SK-N-SH (cell line): ENCODE measurements around the gene AP2A1. TPM values are rescaled to one million over a fixed set of nuclear protein-coding genes. Genes with fewer than 3 reads are reported as not detected.
A peak's percentile ranks its signal among the peaks of the same experiment; 100 is the strongest.

Experiments
- CHD2 ChIP-seq: fragments of 150-350 bp; IDR thresholded peaks from 2 replicates; pipeline ENCODE4 v1.6.1; 2018; ENCODE audit warnings: low read length; ENCODE audit not compliant: partially characterized antibody
- CTCF ChIP-seq: fragments of 200-600 bp; sonication (generic); IDR thresholded peaks from 2 replicates; pipeline ENCODE4 v1.6.1; 2017; ENCODE audit warnings: antibody characterized with exemption, mild to moderate bottlenecking, moderate library complexity
- ELF1 ChIP-seq: IDR thresholded peaks from 2 replicates; pipeline ENCODE4 v1.4.0; 2012
- EZH2phosphoT487 ChIP-seq: fragments of 200-600 bp; sonication (generic); IDR thresholded peaks from 2 replicates; pipeline ENCODE4 v1.6.1; 2017; ENCODE audit warnings: low read depth, mixed run types, mild to moderate bottlenecking, antibody characterized with exemption, moderate library complexity, borderline replicate concordance
- FOSL2 ChIP-seq: IDR thresholded peaks from 2 replicates; pipeline ENCODE4 v1.4.0; 2012; ENCODE audit warnings: low read depth, mild to moderate bottlenecking, moderate library complexity, borderline replicate concordance
- FOXJ3 ChIP-seq: sonication (generic); formaldehyde crosslinking; IDR thresholded peaks from 2 replicates; pipeline ENCODE4 v1.5.1; 2020; ENCODE audit warnings: mild to moderate bottlenecking, missing genetic modification reagents
- FOXM1 ChIP-seq: IDR thresholded peaks from 2 replicates; pipeline ENCODE4 v1.4.0; 2012; ENCODE audit warnings: low read depth, mild to moderate bottlenecking
- GABPA ChIP-seq: IDR thresholded peaks from 2 replicates; pipeline ENCODE4 v1.4.0; 2012; ENCODE audit warnings: low read depth, mild to moderate bottlenecking
- GATA2 ChIP-seq: sonication (generic); formaldehyde crosslinking; IDR thresholded peaks from 2 replicates; pipeline ENCODE4 v1.5.0; 2020; ENCODE audit warnings: mild to moderate bottlenecking, missing genetic modification reagents
- IRF3 ChIP-seq: fragments of 150-350 bp; IDR thresholded peaks from 2 replicates; pipeline ENCODE4 v1.6.1; 2016; ENCODE audit warnings: mild to moderate bottlenecking, low read depth, low read length
- JUND ChIP-seq: IDR thresholded peaks from 2 replicates; pipeline ENCODE4 v1.4.0; 2012
- MAX ChIP-seq: IDR thresholded peaks from 2 replicates; pipeline ENCODE4 v1.4.0; 2012; ENCODE audit warnings: low read depth
- MXI1 ChIP-seq: IDR thresholded peaks from 2 replicates; pipeline ENCODE4 v1.6.1; 2012; ENCODE audit warnings: mild to moderate bottlenecking, low read depth, low read length, improper control_type of control experiment
- NFIC ChIP-seq: IDR thresholded peaks from 2 replicates; pipeline ENCODE4 v1.4.0; 2012; ENCODE audit warnings: borderline replicate concordance
- NRF1 ChIP-seq: IDR thresholded peaks from 2 replicates; pipeline ENCODE4 v1.6.1; 2012; ENCODE audit warnings: low read depth, mild to moderate bottlenecking, low read length
- POLR2AphosphoS5 ChIP-seq: IDR thresholded peaks from 2 replicates; pipeline ENCODE4 v1.6.1; 2012; ENCODE audit warnings: low read depth, low read length
- RAD21 ChIP-seq: IDR thresholded peaks from 2 replicates; pipeline ENCODE4 v1.6.1; 2012; ENCODE audit warnings: mild to moderate bottlenecking, low read length
- RCOR1 ChIP-seq: fragments of 150-350 bp; IDR thresholded peaks from 2 replicates; pipeline ENCODE4 v1.6.1; 2017; ENCODE audit warnings: antibody characterized with exemption, low read length
- RFX5 ChIP-seq: IDR thresholded peaks from 2 replicates; pipeline ENCODE4 v1.6.1; 2012; ENCODE audit warnings: mild to moderate bottlenecking, improper control_type of control experiment, low read length
- RXRA ChIP-seq: IDR thresholded peaks from 2 replicates; pipeline ENCODE4 v1.4.0; 2012; ENCODE audit warnings: low read depth, mild to moderate bottlenecking, borderline replicate concordance
- SIN3A ChIP-seq: IDR thresholded peaks from 2 replicates; pipeline ENCODE4 v1.6.1; 2012; ENCODE audit warnings: low read depth, mild to moderate bottlenecking, low read length, moderate library complexity, borderline replicate concordance
- TCF12 ChIP-seq: IDR thresholded peaks from 2 replicates; pipeline ENCODE4 v1.4.0; 2012
- TEAD4 ChIP-seq: IDR thresholded peaks from 2 replicates; pipeline ENCODE4 v1.4.0; 2012; ENCODE audit warnings: mild to moderate bottlenecking, borderline replicate concordance; ENCODE audit not compliant: insufficient read depth
- USF1 ChIP-seq: IDR thresholded peaks from 2 replicates; pipeline ENCODE4 v1.4.0; 2012; ENCODE audit warnings: low read depth, borderline replicate concordance
- YY1 ChIP-seq: IDR thresholded peaks from 2 replicates; pipeline ENCODE4 v1.4.0; 2012; ENCODE audit warnings: low read depth, mild to moderate bottlenecking
- polyA plus RNA-seq, 3 experiments: library from polyadenylated mRNA; depleted of rRNA; stranded (reverse); fragments of >200 nt; gene quantifications; 2 replicates each; pipeline ENCODE4 v1.2.3, GENCODE V29; 2012

The AP2A1 gene
- polyA plus RNA-seq, 1 of the 3 experiments (the other 2 are of a cell fraction): 74.8 TPM

GRCh38 chr19:49817964-49818648, 51.3 kb downstream of the AP2A1 start, which contains the start of gene MED25 (continued):
- TF ChIP-seq CTCF: no peak
- no peak for TF ChIP-seq USF1
- TF ChIP-seq JUND: no peak
- no peak for TF ChIP-seq EZH2phosphoT487
- no peak for TF ChIP-seq NFIC
- TF ChIP-seq GABPA: no peak
- TF ChIP-seq MAX: no peak
- TF ChIP-seq FOSL2: no peak
- no peak for TF ChIP-seq TCF12
- TF ChIP-seq POLR2AphosphoS5: peak; percentile 74
- no peak for TF ChIP-seq RAD21
- no peak for TF ChIP-seq RCOR1
- TF ChIP-seq YY1: peak; percentile 99
- TF ChIP-seq TEAD4: no peak
- TF ChIP-seq FOXJ3: no peak
- TF ChIP-seq ELF1: 0 out of 2 replicates have a peak, but pooled peaks have one; percentile 22
- no peak for TF ChIP-seq RFX5
- TF ChIP-seq FOXM1: no peak
- TF ChIP-seq NRF1: peak; percentile 78
- peak; percentile 50; the same call in 1 of the 2 replicates for TF ChIP-seq SIN3A
- TF ChIP-seq CHD2: peak; percentile 22
- no peak for TF ChIP-seq RXRA
- TF ChIP-seq IRF3: no peak
- TF ChIP-seq MXI1: peak; percentile 59; the same call in 1 of the 2 replicates
- no peak for TF ChIP-seq GATA2 (CRISPR knock-in tag)
